DMS79 (cell line): ENCODE data around the gene IL1F10.

Source experiments
- DNase-seq: peaks from one replicate; lab custom pipeline; 2025; lab: John Stamatoyannopoulos, UW

Gene IL1F10

GRCh38 chr2:113067681-113068080 is at the start of gene IL1F10:
TSS of gene IL1F10 (plus strand) at chr2:113067970. CDS start at chr2:113072739, 4,769 bp downstream.
- DNase-seq: no peak

GRCh38 chr2:113018509-113018908 is 49.3 kb upstream of the IL1F10 start:
- no peak for DNase-seq

- no peak for DNase-seq
Measured at GRCh38 chr2:113021312-113021711, 46.5 kb upstream of the IL1F10 start.

GRCh38 chr2:113024764-113025163 is 43.0 kb upstream of the IL1F10 start:
- no peak for DNase-seq

GRCh38 chr2:113025737-113026136 is 42.0 kb upstream of the IL1F10 start:
- DNase-seq: no peak

- DNase-seq: no peak
Measured at GRCh38 chr2:113027691-113028090, 40.1 kb upstream of the IL1F10 start.

- DNase-seq: no peak
Measured at GRCh38 chr2:113028112-113028511, 39.7 kb upstream of the IL1F10 start.

- DNase-seq: no peak
Measured at GRCh38 chr2:113032737-113033136, 35.0 kb upstream of the IL1F10 start.

GRCh38 chr2:113034016-113034415 is 33.8 kb upstream of the IL1F10 start:
- DNase-seq: no peak

GRCh38 chr2:113036763-113037162 is 31.0 kb upstream of the IL1F10 start:
- DNase-seq: no peak

GRCh38 chr2:113038291-113038690 is 29.5 kb upstream of the IL1F10 start:
- no peak for DNase-seq

GRCh38 chr2:113039158-113039557 is 28.6 kb upstream of the IL1F10 start:
- no peak for DNase-seq

GRCh38 chr2:113039719-113040118 is 28.1 kb upstream of the IL1F10 start:
- DNase-seq: no peak

- no peak for DNase-seq
Measured at GRCh38 chr2:113041871-113042270, 25.9 kb upstream of the IL1F10 start.

GRCh38 chr2:113046465-113046864 is 21.3 kb upstream of the IL1F10 start:
- DNase-seq: no peak

- DNase-seq: no peak
Measured at GRCh38 chr2:113050921-113051895, 16.6 kb upstream of the IL1F10 start.

- no peak for DNase-seq
Measured at GRCh38 chr2:113052396-113052917, 15.3 kb upstream of the IL1F10 start, which contains the start of gene IL36B. TSS of gene IL36B (minus strand) at chr2:113052867.

- no peak for DNase-seq
Measured at GRCh38 chr2:113053666-113054065, 14.1 kb upstream of the IL1F10 start.

- DNase-seq: no peak
Measured at GRCh38 chr2:113054066-113054465, 13.7 kb upstream of the IL1F10 start.

- no peak for DNase-seq
Measured at GRCh38 chr2:113056521-113056920, 11.2 kb upstream of the IL1F10 start.

- DNase-seq: no peak
Measured at GRCh38 chr2:113057117-113057516, 10.7 kb upstream of the IL1F10 start.

- no peak for DNase-seq
Measured at GRCh38 chr2:113058411-113058994, 9.3 kb upstream of the IL1F10 start.
